Measurements from ENCODE around the gene TCF7L2.

TCF7L2 gene

GRCh38 chr10:112973046-112973445, 23.0 kb downstream of the TCF7L2 start:
- H2AFZ ChIP-seq (ENCODE audit: low read depth, low read length): no peak overlapping the region
- H3K79me2 ChIP-seq (ENCODE audit: low read length): no peaks in the 10 kb centered on the region
- no peak overlapping the region for H3K9ac ChIP-seq (ENCODE audit: low read length)
- no peaks in the 10 kb centered on the region for H3K36me3 ChIP-seq (replicated peaks; ENCODE audit: low read depth, low read length)
- no peak overlapping the region for H3K27ac ChIP-seq (ENCODE audit: low read length)
- peaks cover 43% of the 10 kb centered on the region for H3K27me3 ChIP-seq (ENCODE audit: low read depth, low read length)
- H3K4me1 ChIP-seq (ENCODE audit: low read length): no peaks in the 10 kb centered on the region
- no peak overlapping the region for H3K4me3 ChIP-seq (ENCODE audit: low read length)
- TF ChIP-seq CTCF (IDR thresholded peaks at IDR 0.05; ENCODE audit: low read depth, low read length): no peak
- TF ChIP-seq EZH2phosphoT487 (IDR thresholded peaks at IDR 0.05; ENCODE audit: low read depth): no peak
- no peaks in the 10 kb centered on the region for H3K9me3 ChIP-seq (ENCODE audit: insufficient read depth, low read length)
- H3K4me2 ChIP-seq (ENCODE audit: low read length): no peak overlapping the region
- H4K20me1 ChIP-seq (ENCODE audit: insufficient read depth, low read length): peaks cover 17% of the 10 kb centered on the region; the same call in 1 of the 2 replicates

GRCh38 chr10:112973805-112974204, 23.8 kb downstream of the TCF7L2 start:
- no peaks in the 10 kb centered on the region for H3K79me2 ChIP-seq (ENCODE audit: low read length)
- H3K4me3 ChIP-seq (ENCODE audit: low read length): no peak overlapping the region
- no peaks in the 10 kb centered on the region for H3K9me3 ChIP-seq (ENCODE audit: insufficient read depth, low read length)
- H3K4me1 ChIP-seq (ENCODE audit: low read length): no peaks in the 10 kb centered on the region
- H3K27me3 ChIP-seq (ENCODE audit: low read depth, low read length): peaks cover 46% of the 10 kb centered on the region
- TF ChIP-seq CTCF (IDR thresholded peaks at IDR 0.05; ENCODE audit: low read depth, low read length) (no peak), EZH2phosphoT487 (IDR thresholded peaks at IDR 0.05; ENCODE audit: low read depth) (no peak)
- no peak overlapping the region for H3K27ac ChIP-seq (ENCODE audit: low read length)
- no peaks in the 10 kb centered on the region for H3K36me3 ChIP-seq (replicated peaks; ENCODE audit: low read depth, low read length)
- peaks cover 20% of the 10 kb centered on the region; the same call in 1 of the 2 replicates for H4K20me1 ChIP-seq (ENCODE audit: insufficient read depth, low read length)
- H2AFZ ChIP-seq (ENCODE audit: low read depth, low read length): no peak overlapping the region
- no peak overlapping the region for H3K9ac ChIP-seq (ENCODE audit: low read length)
- no peak overlapping the region for H3K4me2 ChIP-seq (ENCODE audit: low read length)

GRCh38 chr10:112977426-112977898, 27.4 kb downstream of the TCF7L2 start:
- Histone ChIP-seq H3K79me2 (ENCODE audit: low read length) (no peaks in the 10 kb centered on the region), H3K4me2 (ENCODE audit: low read length) (no peak overlapping the region), H3K4me1 (ENCODE audit: low read length) (peaks cover 9% of the 10 kb centered on the region), H3K36me3 (replicated peaks; ENCODE audit: low read depth, low read length) (no peaks in the 10 kb centered on the region), H3K4me3 (ENCODE audit: low read length) (no peak overlapping the region), H2AFZ (ENCODE audit: low read depth, low read length) (no peak overlapping the region), H3K9me3 (ENCODE audit: insufficient read depth, low read length) (no peaks in the 10 kb centered on the region), H3K27ac (ENCODE audit: low read length) (no peak overlapping the region), H4K20me1 (ENCODE audit: insufficient read depth, low read length) (peaks cover 40% of the 10 kb centered on the region), H3K9ac (ENCODE audit: low read length) (no peak overlapping the region), H3K27me3 (ENCODE audit: low read depth, low read length) (peaks cover 61% of the 10 kb centered on the region)
- TF ChIP-seq CTCF (IDR thresholded peaks at IDR 0.05; ENCODE audit: low read depth, low read length) (no peak), EZH2phosphoT487 (IDR thresholded peaks at IDR 0.05; ENCODE audit: low read depth) (no peak)

- Histone ChIP-seq H4K20me1 (ENCODE audit: insufficient read depth, low read length) (peaks cover 53% of the 10 kb centered on the region), H3K4me2 (ENCODE audit: low read length) (no peak overlapping the region), H3K4me3 (ENCODE audit: low read length) (no peak overlapping the region), H3K4me1 (ENCODE audit: low read length) (peaks cover 9% of the 10 kb centered on the region), H3K36me3 (replicated peaks; ENCODE audit: low read depth, low read length) (no peaks in the 10 kb centered on the region), H3K27me3 (ENCODE audit: low read depth, low read length) (peaks cover 63% of the 10 kb centered on the region), H3K27ac (ENCODE audit: low read length) (no peak overlapping the region), H2AFZ (ENCODE audit: low read depth, low read length) (no peak overlapping the region), H3K9ac (ENCODE audit: low read length) (no peak overlapping the region), H3K79me2 (ENCODE audit: low read length) (no peaks in the 10 kb centered on the region), H3K9me3 (ENCODE audit: insufficient read depth, low read length) (no peaks in the 10 kb centered on the region)
- TF ChIP-seq CTCF (IDR thresholded peaks at IDR 0.05; ENCODE audit: low read depth, low read length): no peak
- TF ChIP-seq EZH2phosphoT487 (IDR thresholded peaks at IDR 0.05; ENCODE audit: low read depth): no peak
These were observed 29.9 kb downstream of the TCF7L2 start for GRCh38 chr10:112979927-112980326.

All from OCI-LY3 (cell line).